Sigmoid colon (tissue), 7 donors: ENCODE results near the gene VSTM4. TPM values are rescaled to one million over a fixed set of nuclear protein-coding genes. Genes with fewer than 3 reads are reported as not detected.

Experiments used
- DNase-seq: peaks from one replicate; pipeline ENCODE4 v3.0.0-alpha.2; 2019
- H3K27ac ChIP-seq, 4 donors: fragments of 200-600 bp; sonication (generic); one replicate each; pipeline ENCODE4 v1.5.1; 2016 to 2019; ENCODE audit warnings: mild to moderate bottlenecking in 1 of 4
- H3K27me3 ChIP-seq, 3 donors: fragments of 200-600 bp; sonication (generic); one replicate each; pipeline ENCODE4 v1.5.1; 2019; ENCODE audit warnings: mild to moderate bottlenecking in 1 of 3
- H3K36me3 ChIP-seq, 4 donors: fragments of 200-600 bp; sonication (generic); one replicate each; pipeline ENCODE4 v1.5.1; 2016 to 2019
- H3K4me1 ChIP-seq, 4 donors: fragments of 200-600 bp; sonication (generic); one replicate each; pipeline ENCODE4 v1.5.1; 2017 to 2019
- H3K4me3 ChIP-seq, 4 donors: fragments of 200-600 bp; sonication (generic); one replicate each; pipeline ENCODE4 v1.5.1; 2017 to 2019; ENCODE audit warnings: mild to moderate bottlenecking in 2 of 4, moderate library complexity in 1 of 4
- H3K9me3 ChIP-seq, 4 donors: fragments of 200-600 bp in 3 of 4; sonication (generic) in 3 of 4; one replicate each; pipeline versions ENCODE4 v1.5.1 to v1.6.1; 2013 to 2019
- CTCF ChIP-seq, 4 experiments: fragments of 450-650 bp in 3 of 4; fragments of 200-600 bp in 1 of 4; IDR thresholded peaks; one replicate each; pipeline ENCODE4 v1.5.1; 2016 to 2019; ENCODE audit warnings: antibody characterized with exemption in 4 of 4, mild to moderate bottlenecking in 3 of 4, moderate library complexity in 2 of 4
- EP300 ChIP-seq, 4 donors: sonication (generic); formaldehyde crosslinking; IDR thresholded peaks; one replicate each; pipeline ENCODE4 v1.6.1; 2017; ENCODE audit warnings: antibody characterized with exemption in 4 of 4
- POLR2A ChIP-seq, 2 donors: fragments of 450-650 bp; IDR thresholded peaks; one replicate each; pipeline ENCODE4 v1.6.1; 2016; ENCODE audit warnings: antibody characterized with exemption in 2 of 2, mild to moderate bottlenecking in 2 of 2, moderate library complexity in 2 of 2
- POLR2AphosphoS5 ChIP-seq, 4 donors: sonication (generic); formaldehyde crosslinking; IDR thresholded peaks; one replicate each; pipeline ENCODE4 v1.6.1; 2017; ENCODE audit warnings: antibody characterized with exemption in 4 of 4
- WGBS, 2 donors: extraction: QIAGEN DNeasy Blood & Tissue Kit; methylation state at CpG; one replicate each; pipeline ENCODE4 v1.1.7; 2013; 5-methylcytosine and 5-hydroxymethylcytosine counted together
- intact Hi-C: fragments of 100-400 bp; cut with DNase I; formaldehyde crosslinking; loops from one replicate; pipeline ENCODE4 v1.15.1; 2023
- polyA plus RNA-seq, 3 donors: library from polyadenylated mRNA; stranded (reverse); fragments of 200-250 nt; gene quantifications; one replicate each; pipeline ENCODE4 v1.2.3, GENCODE V29; 2013
- total RNA-seq, 4 donors: library from RNA; depleted of rRNA; stranded (reverse); fragments of >200 nt; gene quantifications; one replicate each; pipeline ENCODE4 v1.1.0, GENCODE V29; 2016
- donor health status: healthy with polysubstance abuse.
- donor health status: Bipolar disorder and iron deficiency.
- donor health status: healthy.

Gene VSTM4
- total and polyA plus RNA-seq, 7 donors = 0.23 to 13.3 (median 9.5) TPM

GRCh38 chr10:49072166-49072885 lies 43.0 kb downstream of the VSTM4 start:
- H3K27ac ChIP-seq = no peak overlapping the region
- H3K9me3 ChIP-seq = no peaks in the 10 kb centered on the region
- peaks cover 0 to 15% (median 13%) of the 10 kb centered on the region in 4 donors for H3K4me1 ChIP-seq
- whole genome bisulfite sequencing, 2 donors = 71 to 85% methylated on average over 4 of the region's 4 CpGs
- TF ChIP-seq EP300 (IDR thresholded peaks at IDR 0.05) = no peak
- no peak for DNase-seq
- intact Hi-C loops = no loop called here
- no peaks in the 10 kb centered on the region for H3K27me3 ChIP-seq
- no peak overlapping the region for H3K4me3 ChIP-seq
- peaks cover 0 to 18% (median 4%) of the 10 kb centered on the region in 4 donors for H3K36me3 ChIP-seq

DNA sequence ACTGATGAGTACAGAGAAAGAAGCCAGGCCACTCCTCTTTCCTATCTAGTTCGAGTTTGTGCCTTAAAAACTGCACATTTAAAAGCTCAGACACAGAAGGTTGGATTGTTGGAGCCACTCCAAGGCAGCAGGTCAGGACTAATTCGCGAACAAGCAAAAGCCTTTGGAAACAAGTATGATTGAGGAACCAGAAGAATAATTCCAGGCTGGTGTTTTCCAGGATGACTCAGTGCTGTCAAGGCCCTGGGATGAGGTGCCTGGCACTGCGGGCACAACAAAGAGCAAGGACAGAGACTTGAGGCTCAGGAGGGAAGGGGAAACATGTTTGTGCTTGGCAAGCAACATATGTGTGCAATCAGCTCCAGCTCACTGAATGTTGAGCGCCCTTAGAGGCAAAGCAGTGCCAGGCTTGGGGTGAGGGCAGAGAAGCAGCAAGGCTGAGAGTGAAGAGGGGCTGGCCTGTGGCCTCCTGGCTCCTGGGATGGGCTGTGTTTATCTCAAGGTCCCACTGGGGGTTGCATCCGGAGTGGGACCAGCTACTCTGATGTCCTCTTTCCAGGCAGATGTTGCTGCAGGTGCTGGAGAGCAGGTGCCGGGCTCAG lies 44.1 kb downstream of the VSTM4 start:
- Histone ChIP-seq H3K36me3 (peaks cover 0 to 15% (median 4%) of the 10 kb centered on the region in 4 donors), H3K9me3 (no peaks in the 10 kb centered on the region), H3K27me3 (no peaks in the 10 kb centered on the region), H3K27ac (peak overlapping the region in 3 of 4 donors; percentile 7 to 65 (median 40)), H3K4me1 (peaks cover 0 to 15% (median 13%) of the 10 kb centered on the region in 4 donors), H3K4me3 (no peak overlapping the region)
- no peak for DNase-seq
- intact Hi-C loops = no loop called here
- 77 to 81% methylated on average over 7 of the region's 7 CpGs for WGBS, 2 donors
- no peak for TF ChIP-seq CTCF (IDR thresholded peaks at IDR 0.05)
- TF ChIP-seq POLR2AphosphoS5 (IDR thresholded peaks at IDR 0.05) = no peak
- TF ChIP-seq EP300 (IDR thresholded peaks at IDR 0.05) = no peak
- no peak for TF ChIP-seq POLR2A (IDR thresholded peaks at IDR 0.05)

GRCh38 chr10:49070701-49071100 lies 44.6 kb downstream of the VSTM4 start:
- WGBS, 2 donors = 68 to 89% methylated on average over 4 of the region's 4 CpGs
- TF ChIP-seq CTCF (IDR thresholded peaks at IDR 0.05) (no peak), POLR2AphosphoS5 (IDR thresholded peaks at IDR 0.05) (no peak), EP300 (IDR thresholded peaks at IDR 0.05) (no peak), POLR2A (IDR thresholded peaks at IDR 0.05) (no peak)
- DNase-seq = no peak
- intact Hi-C loops = no loop called here
- H3K9me3 ChIP-seq = no peaks in the 10 kb centered on the region
- no peak overlapping the region for H3K4me3 ChIP-seq
- no peaks in the 10 kb centered on the region for H3K27me3 ChIP-seq
- H3K4me1 ChIP-seq = peaks cover 0 to 15% (median 13%) of the 10 kb centered on the region in 4 donors
- H3K27ac ChIP-seq = peak overlapping the region in 3 of 4 donors; percentile 7 to 65 (median 40)
- peaks cover 0 to 10% (median 2%) of the 10 kb centered on the region in 4 donors for H3K36me3 ChIP-seq

GRCh38 chr10:49068672-49069217 lies 46.6 kb downstream of the VSTM4 start:
- H3K4me3 ChIP-seq = no peak overlapping the region
- H3K27ac ChIP-seq = no peak overlapping the region
- peaks cover 0 to 15% (median 13%) of the 10 kb centered on the region in 4 donors for H3K4me1 ChIP-seq
- H3K36me3 ChIP-seq = peaks cover 0 to 6% (median 3%) of the 10 kb centered on the region in 4 donors
- no peak for DNase-seq
- H3K9me3 ChIP-seq = no peaks in the 10 kb centered on the region
- WGBS, 2 donors = 69 to 79% methylated on average over 6 of the region's 6 CpGs
- no peak for TF ChIP-seq POLR2A (IDR thresholded peaks at IDR 0.05)
- TF ChIP-seq EP300 (IDR thresholded peaks at IDR 0.05) = no peak
- no peak for TF ChIP-seq POLR2AphosphoS5 (IDR thresholded peaks at IDR 0.05)
- TF ChIP-seq CTCF (IDR thresholded peaks at IDR 0.05) = no peak
- intact Hi-C loops = no loop called here
- no peaks in the 10 kb centered on the region for H3K27me3 ChIP-seq

DNA sequence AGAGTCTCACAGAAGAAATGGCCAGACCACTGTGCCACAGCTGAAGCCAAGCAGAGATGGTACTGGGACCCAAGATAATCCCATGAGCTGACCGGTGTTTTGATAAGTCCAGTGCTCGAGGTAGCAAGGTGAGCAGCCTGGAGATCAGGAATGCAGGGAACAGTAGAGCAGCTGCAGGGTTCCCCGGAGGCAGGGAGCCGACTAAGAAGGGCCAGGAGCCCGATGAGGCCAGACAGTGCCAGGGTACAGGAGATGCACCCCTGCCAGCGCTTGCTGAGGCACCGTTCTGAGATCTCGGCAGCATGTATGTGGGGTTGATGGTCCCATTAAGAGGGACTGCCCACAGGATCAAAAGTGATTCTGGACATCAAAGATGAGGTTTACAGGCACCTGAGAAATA lies 47.1 kb downstream of the VSTM4 start:
- no peaks in the 10 kb centered on the region for H3K9me3 ChIP-seq
- H3K4me1 ChIP-seq = peaks cover 0 to 15% (median 13%) of the 10 kb centered on the region in 4 donors
- H3K36me3 ChIP-seq = peaks cover 5 to 8% (median 6%) of the 10 kb centered on the region in 4 donors
- no peak overlapping the region for H3K4me3 ChIP-seq
- 87 to 93% methylated on average over 8 of the region's 8 CpGs for WGBS, 2 donors
- TF ChIP-seq POLR2A (IDR thresholded peaks at IDR 0.05) (no peak), CTCF (IDR thresholded peaks at IDR 0.05) (no peak), EP300 (IDR thresholded peaks at IDR 0.05) (no peak), POLR2AphosphoS5 (IDR thresholded peaks at IDR 0.05) (no peak)
- DNase-seq = no peak
- H3K27me3 ChIP-seq = no peaks in the 10 kb centered on the region
- intact Hi-C loops = no loop called here
- H3K27ac ChIP-seq = no peak overlapping the region
